Right lobe of liver (tissue), 6 donors: Measurements from ENCODE around the gene SLC24A3. TPM values are rescaled to one million over a fixed set of nuclear protein-coding genes. Genes with fewer than 3 reads are reported as not detected.

Experiments used
- ATAC-seq, 4 donors: fragments of 200-7000 bp; cut with Tn5 transposase; one replicate each; pipeline ENCODE4 v1.9.1; 2020; ENCODE audit warnings: mild to moderate bottlenecking in 4 of 4, moderate library complexity in 4 of 4
- DNase-seq, 3 donors: peaks; one replicate each; pipeline ENCODE4 v3.0.0-alpha.2; 2020
- H3K27ac ChIP-seq, 3 donors: fragments of 200-600 bp; one replicate each; pipeline ENCODE4 v1.8.0; 2022
- H3K27me3 ChIP-seq, 2 donors: fragments of 200-600 bp; one replicate each; pipeline ENCODE4 v1.8.0; 2022
- H3K36me3 ChIP-seq, 4 donors: fragments of 200-600 bp; sonication (generic) in 1 of 4; one replicate each; pipeline versions ENCODE4 v1.5.1 to v1.8.0; 2017 to 2022; ENCODE audit warnings: control low read depth in 1 of 4
- H3K4me1 ChIP-seq, 4 donors: fragments of 200-600 bp; sonication (generic) in 1 of 4; one replicate each; pipeline versions ENCODE4 v1.5.1 to v1.8.0; 2017 to 2022; ENCODE audit warnings: control low read depth in 1 of 4
- H3K4me3 ChIP-seq, 3 donors: fragments of 200-600 bp; one replicate each; pipeline ENCODE4 v1.8.0; 2022
- H3K9me3 ChIP-seq, 4 donors: fragments of 200-600 bp; sonication (generic) in 1 of 4; one replicate each; pipeline versions ENCODE4 v1.5.1 to v1.8.0; 2017 to 2022; ENCODE audit warnings: control low read depth in 1 of 4
- CTCF ChIP-seq, 4 donors: fragments of 200-600 bp in 3 of 4; fragments of 450-650 bp in 1 of 4; IDR thresholded peaks; one replicate each; pipeline versions ENCODE4 v1.5.1 to v1.8.0; 2016 to 2022; ENCODE audit warnings: antibody characterized with exemption in 4 of 4, mild to moderate bottlenecking in 2 of 4
- POLR2A ChIP-seq: fragments of 450-650 bp; IDR thresholded peaks from one replicate; pipeline ENCODE4 v1.6.1; 2017; ENCODE audit warnings: antibody characterized with exemption, mild to moderate bottlenecking
- WGBS: methylation state at CpG from one replicate; pipeline ENCODE4 v1.1.6; 2018; ENCODE audit warnings: low coverage, low lambda C conversion rate; ENCODE audit not compliant: insufficient coverage; ENCODE audit errors: missing lambda C conversion rate; 5-methylcytosine and 5-hydroxymethylcytosine counted together
- intact Hi-C, 2 donors: fragments of 100-400 bp; cut with DNase I; formaldehyde crosslinking; loops; one replicate each; pipeline versions ENCODE4 v1.11.2 to v1.14.1; 2022
- total RNA-seq, 6 experiments: library from RNA; depleted of rRNA in 2 of 6; stranded (reverse); fragments of >200 nt in 2 of 6; fragmentation: NEBNext Ultra II Directional in 3 of 6; extraction: Animal tissue kit (Norgen Biotek cat#: 25700) in 3 of 6; gene quantifications; one replicate each; pipeline versions ENCODE4 v1.1.0 to v1.2.4, GENCODE V29; 2016 to 2023
- donor health status: DM: no; HTN: yes; CAD: no.
- donor health status: DM: no; HTN: no; CAD: no.
- donor health status: DM: no; HTN: no; CAD: no.
- donor health status: DM: no; HTN: yes; CAD: no.
- donor health status: DM: no; HTN: yes; CAD: no.

The SLC24A3 gene
- total RNA-seq, 6 experiments from 2014 or later = 0.06 to 0.49 (median 0.27) TPM

GRCh38 chr20:19568128-19568527, 355.7 kb downstream of the SLC24A3 start:
- Histone ChIP-seq H3K4me1 (no peaks in the 10 kb centered on the region), H3K36me3 (no peaks in the 10 kb centered on the region), H3K27me3 (no peaks in the 10 kb centered on the region), H3K27ac (no peak overlapping the region), H3K9me3 (no peaks in the 10 kb centered on the region), H3K4me3 (no peak overlapping the region)
- ATAC-seq (no peak), DNase-seq (no peak)
- intact Hi-C loops = no loop called here
- WGBS = 28% methylated on average over 2 of the region's 2 CpGs
- TF ChIP-seq CTCF (IDR thresholded peaks at IDR 0.05) (no peak), POLR2A (no peak)

GRCh38 chr20:19571996-19572395, 359.6 kb downstream of the SLC24A3 start:
- Histone ChIP-seq H3K4me1 (no peaks in the 10 kb centered on the region), H3K36me3 (no peaks in the 10 kb centered on the region), H3K4me3 (no peak overlapping the region), H3K27ac (no peak overlapping the region), H3K27me3 (no peaks in the 10 kb centered on the region), H3K9me3 (no peaks in the 10 kb centered on the region)
- DNase-seq = no peak
- no peak for ATAC-seq
- WGBS = 56% methylated on average over 2 of the region's 2 CpGs
- intact Hi-C loops = loop anchor here in 1 of 2 donors (10.0 kb wide), 1 partner anchor 357 kb away; the partner anchor contains the start of gene SLC24A3
- TF ChIP-seq CTCF (IDR thresholded peaks at IDR 0.05) (no peak), POLR2A (no peak)

- H3K9me3 ChIP-seq = no peaks in the 10 kb centered on the region
- no peaks in the 10 kb centered on the region for H3K27me3 ChIP-seq
- intact Hi-C loops = loop anchor here in 1 of 2 donors (10.0 kb wide), 1 partner anchor 363 kb away; the partner anchor contains the start of gene SLC24A3
- TF ChIP-seq CTCF (IDR thresholded peaks at IDR 0.05) = no peak
- TF ChIP-seq POLR2A = no peak
- H3K4me1 ChIP-seq = no peaks in the 10 kb centered on the region
- H3K4me3 ChIP-seq = no peak overlapping the region
- H3K27ac ChIP-seq = no peak overlapping the region
- ATAC-seq (no peak), DNase-seq (no peak)
- 48% methylated on average over 3 of the region's 3 CpGs for WGBS
- H3K36me3 ChIP-seq = no peaks in the 10 kb centered on the region
These were observed 365.2 kb downstream of the SLC24A3 start for GRCh38 chr20:19577692-19578091.

GRCh38 chr20:19582782-19583181, 370.3 kb downstream of the SLC24A3 start:
- H3K4me3 ChIP-seq = no peak overlapping the region
- H3K9me3 ChIP-seq = no peaks in the 10 kb centered on the region
- no peak for ATAC-seq
- H3K27me3 ChIP-seq = no peaks in the 10 kb centered on the region
- TF ChIP-seq POLR2A (no peak), CTCF (IDR thresholded peaks at IDR 0.05) (no peak)
- intact Hi-C loops = no loop called here
- H3K36me3 ChIP-seq = no peaks in the 10 kb centered on the region
- H3K27ac ChIP-seq = no peak overlapping the region
- no peaks in the 10 kb centered on the region for H3K4me1 ChIP-seq
- 65% methylated on average over 7 of the region's 7 CpGs for WGBS
- DNase-seq = no peak
